HG03196 (cell line): ENCODE data around the gene PPP2R1B.

Source experiments
- ATAC-seq: cut with Tn5 transposase; IDR thresholded peaks from one replicate; pipeline ENCODE4 v1.9.1; 2021; ENCODE audit not compliant: unreplicated experiment

Gene PPP2R1B

DNA sequence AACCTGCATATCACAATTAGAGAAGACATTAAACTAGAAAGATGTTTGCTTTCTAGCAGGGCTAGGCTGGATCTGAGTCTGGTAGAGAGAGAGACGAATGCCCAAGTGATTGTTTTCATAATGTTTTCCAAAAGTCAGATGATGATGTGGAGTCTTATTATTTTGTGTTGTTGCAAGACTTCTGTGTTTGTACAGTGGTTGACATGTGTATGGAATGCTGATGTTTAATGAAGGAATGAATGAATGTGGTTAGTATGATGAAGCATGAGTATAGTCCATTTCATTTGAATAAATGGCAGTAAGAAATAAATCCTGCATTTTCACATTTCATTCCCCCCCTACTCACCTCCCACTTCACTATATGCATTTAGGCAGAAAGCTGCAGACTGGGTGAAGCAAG is 69.6 kb downstream of the PPP2R1B start:
- no peak for ATAC-seq

DNA sequence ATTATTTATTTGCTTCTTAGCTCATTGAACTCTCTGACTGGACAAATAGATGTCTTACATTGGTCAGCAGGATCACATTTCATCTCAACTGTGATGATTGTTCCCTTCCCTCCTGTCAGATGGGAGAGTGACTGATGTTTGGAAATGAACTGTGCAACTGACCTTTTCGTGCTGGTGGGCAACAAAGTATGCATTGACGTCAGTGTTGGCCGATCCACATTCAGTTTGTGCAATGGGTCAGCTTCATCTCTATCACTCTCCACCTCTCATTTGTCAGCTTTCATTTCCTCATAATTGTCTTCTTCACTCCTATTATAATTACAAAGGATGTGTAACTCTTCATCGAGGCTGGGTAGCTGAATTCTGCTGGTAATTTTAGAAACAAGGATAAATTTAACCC is 71.3 kb downstream of the PPP2R1B start:
- ATAC-seq: no peak

DNA sequence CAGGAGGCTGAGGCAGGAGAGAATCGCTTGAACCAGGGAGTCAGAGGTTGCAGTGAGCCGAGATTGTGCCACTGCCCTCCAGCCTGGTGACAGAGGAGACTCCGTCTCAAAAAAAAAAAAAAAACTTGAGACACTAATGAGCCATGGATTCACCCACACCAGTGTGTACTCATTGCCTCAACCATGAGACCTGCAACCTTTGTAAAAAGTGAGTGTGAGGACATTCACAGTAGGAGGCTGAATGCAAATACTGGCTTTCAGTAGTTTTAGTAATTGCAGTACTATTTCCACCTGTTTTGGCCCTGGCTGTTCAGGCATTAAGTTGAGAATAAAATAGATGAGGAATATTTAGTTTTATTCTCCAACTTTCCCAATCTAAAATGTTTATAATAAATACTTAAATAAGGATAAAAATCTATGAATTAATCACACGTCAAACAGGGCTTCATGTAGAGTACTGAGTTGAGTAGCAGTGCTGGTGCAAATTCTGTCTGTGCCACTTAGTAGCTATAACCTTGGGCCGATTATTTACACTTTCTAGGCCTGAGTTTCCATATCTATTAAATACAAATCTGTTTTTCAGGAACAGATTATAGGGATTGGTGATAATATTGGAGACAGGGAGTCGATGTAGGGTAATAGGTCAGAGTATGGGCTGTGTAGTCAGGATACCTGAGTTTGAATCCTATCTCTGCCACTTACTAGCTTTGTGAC is 72.8 kb downstream of the PPP2R1B start:
- no peak for ATAC-seq

DNA sequence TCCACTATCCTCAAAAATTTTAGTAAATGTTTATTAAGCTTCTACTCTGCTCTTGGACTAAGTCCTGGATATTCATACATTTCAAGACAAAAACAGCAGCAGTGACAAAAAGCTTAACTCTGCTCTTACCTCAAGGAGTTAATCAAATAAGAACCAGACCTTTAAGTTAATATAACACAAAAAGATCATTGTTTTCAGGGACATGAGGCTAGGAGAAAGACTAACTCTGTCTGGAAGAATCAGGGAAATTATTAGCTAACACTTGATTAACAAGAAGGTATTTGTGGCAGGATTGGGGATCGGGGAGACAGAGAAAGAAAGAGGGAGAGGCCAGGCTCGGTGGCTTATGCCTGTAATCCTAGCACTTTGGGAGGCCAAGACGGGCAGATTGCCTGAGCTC is 74.4 kb downstream of the PPP2R1B start:
- ATAC-seq: no peak

DNA sequence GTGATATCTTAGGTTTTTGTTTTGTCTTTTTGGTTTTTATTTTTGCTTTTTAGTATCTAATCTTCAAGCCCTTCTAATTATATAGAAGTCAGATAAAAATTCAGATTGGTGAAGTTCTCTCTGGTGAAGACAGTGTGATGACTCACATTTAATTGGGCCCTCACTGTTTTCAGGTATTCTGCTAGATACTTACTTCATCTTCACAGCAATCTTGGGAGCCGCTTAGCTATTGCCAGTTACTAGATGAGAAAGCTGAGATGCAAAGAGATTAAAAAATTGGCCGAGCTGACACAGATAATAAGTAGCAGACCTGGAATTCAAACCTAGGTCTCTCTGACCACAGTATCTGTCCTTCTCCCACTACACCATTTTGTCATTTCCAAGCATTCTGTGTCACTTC is 75.0 kb downstream of the PPP2R1B start:
- ATAC-seq: no peak

DNA sequence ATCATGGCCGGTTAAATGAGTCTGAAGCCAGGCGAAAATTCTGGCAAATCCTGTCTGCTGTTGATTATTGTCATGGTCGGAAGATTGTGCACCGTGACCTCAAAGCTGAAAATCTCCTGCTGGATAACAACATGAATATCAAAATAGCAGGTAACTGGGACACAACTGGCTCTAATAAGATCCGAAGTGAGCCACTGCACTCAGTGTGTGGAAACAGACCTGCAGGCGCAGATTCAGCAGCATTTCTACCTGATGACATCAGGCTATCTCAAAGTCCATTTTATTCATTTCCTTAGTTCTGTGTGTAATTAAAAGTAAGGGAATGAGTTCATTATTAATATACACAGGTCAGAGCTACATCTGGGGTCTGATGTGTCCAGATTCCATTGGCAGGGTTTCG is 78.2 kb downstream of the PPP2R1B start:
- ATAC-seq: no peak

DNA sequence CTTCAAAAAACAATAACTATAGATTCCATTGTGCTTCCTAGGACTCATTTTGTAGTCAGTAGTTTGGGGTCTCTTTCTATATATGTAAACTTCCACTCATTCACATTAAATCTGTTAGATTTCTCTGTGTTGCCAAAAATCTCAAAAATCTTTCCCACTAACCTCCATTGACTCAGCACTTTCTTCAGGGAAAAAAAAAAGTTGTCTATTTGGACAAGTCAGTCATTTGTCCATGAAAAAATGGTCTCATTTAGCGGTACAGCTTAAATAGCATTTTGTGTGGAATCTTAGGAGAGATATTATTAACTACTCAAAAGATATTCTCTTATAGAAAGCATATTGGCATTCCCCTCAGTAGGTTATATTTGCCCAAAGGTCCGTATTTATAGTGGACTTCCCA is 81.9 kb downstream of the PPP2R1B start:
- no peak for ATAC-seq

DNA sequence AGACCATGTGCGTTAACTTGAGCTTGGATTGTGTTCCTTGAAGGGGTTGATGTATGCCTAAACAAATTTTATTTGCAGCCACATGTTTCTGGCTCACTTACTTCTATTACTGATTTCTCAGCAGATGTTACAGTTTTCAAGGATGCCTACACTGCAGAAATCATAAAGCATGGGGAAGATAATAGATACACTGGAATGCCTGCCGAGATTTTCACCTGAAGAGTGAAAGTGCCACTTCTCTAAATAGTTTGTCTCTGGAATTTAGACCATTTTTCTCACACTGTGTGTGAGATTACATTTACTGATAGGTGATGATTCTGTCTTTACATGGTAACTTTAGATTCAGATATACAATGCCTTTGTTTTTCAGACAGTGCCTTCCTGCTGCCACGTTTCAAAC is 82.4 kb downstream of the PPP2R1B start:
- ATAC-seq: no peak

DNA sequence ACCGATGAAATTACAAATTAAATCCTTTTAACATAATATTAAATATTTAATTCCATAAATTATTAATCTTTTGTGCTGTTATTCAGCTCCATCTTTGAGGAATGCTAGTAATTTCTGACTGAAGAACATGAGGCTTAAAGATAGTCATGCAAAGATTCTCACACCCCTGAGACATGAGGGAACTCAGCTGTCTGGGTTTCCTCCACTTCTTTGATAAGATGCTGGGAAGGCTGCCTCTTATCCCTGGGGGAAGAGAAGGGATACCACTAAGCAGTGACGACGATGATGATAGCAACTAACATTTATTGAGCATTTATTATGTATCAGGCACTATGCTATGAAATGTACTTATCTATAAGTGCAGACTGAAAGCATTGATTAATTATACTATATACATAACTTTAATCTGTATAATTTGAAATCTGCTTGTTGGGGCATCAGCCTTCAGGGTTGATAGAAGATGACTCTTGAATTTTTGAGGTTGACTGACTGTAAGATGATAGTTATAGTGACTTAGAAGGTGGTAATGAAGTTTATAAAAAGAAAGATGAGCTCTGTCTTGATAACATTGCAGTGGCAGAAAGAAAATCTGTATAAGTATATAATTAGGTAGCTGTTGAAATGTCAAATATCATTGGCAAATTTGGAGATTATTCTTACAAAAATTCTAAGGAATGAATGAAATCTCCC is 85.6 kb downstream of the PPP2R1B start:
- no peak for ATAC-seq
